CD4-positive, alpha-beta T cell treated with Interleukin-15 for 1 hour (primary cell): ENCODE results near the gene TP53TG5.

ENCODE experiments used
- DNase-seq: peaks from one replicate; pipeline ENCODE4 v3.0.0-alpha.2; 2020

TP53TG5 gene

DNA sequence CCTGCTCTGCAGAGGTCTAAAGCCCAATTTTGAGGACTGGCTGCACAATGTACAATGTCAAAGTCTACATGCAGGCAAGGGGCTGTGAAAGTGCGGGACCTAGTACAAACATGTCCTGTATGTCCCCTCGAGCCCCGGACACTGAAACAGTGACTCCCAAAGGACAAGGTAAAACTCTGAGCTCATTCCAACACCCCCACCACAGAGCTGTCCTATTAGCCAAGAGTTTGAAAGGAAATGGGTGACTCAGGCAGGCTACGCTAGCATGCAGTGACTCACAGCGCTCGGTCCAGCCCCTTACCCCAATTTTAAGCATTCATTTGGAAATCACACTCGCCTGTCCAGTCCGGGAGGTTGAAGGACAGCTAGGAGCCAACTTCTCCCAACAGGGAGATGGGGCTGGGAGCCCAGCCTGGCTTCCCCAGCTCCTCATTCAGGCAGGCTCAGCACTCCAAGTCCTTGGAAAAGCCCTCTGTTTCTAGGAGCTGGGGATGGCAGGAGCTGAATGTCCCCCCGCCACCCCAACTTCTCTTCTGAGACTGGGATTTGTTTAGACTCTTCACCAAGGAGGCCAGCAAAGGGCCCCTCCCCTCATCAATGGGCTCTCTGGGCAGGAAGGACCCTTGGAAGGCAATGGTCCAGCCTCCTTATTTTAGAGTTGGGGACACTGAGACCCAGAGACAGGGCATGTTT lies 33.8 kb downstream of the TP53TG5 start:
- peak; percentile 49 for DNase-seq

DNA sequence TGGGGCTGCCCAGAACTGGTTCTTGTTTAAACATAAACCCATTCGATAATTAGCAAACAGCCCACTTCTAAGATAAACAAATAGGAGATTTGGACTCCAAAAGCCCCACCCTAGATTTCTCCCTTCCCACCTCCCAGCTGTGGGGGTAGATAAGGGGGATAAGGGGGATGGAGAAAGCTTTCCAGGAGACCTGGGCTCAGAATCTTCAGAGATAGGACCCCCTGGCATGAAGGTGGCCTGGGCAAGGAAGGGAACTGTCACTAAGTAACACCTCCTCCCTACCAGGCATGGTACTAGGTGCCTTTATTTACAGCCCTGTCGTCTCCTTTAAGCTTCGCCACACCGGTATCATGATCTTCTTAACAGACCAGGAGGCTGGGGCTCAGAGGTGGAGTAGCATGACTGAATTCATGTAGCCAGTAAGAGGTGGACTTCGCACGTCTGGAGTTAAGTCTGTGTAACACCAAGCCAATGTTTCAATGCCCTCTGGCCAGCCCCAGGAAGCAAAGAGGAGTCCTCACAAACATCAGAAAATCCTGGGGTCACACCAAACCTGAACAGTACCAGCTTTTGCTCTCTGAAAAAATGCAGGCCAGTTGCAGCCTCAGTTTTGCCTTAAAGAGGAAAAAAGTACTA lies 34.5 kb downstream of the TP53TG5 start:
- no peak for DNase-seq

DNA sequence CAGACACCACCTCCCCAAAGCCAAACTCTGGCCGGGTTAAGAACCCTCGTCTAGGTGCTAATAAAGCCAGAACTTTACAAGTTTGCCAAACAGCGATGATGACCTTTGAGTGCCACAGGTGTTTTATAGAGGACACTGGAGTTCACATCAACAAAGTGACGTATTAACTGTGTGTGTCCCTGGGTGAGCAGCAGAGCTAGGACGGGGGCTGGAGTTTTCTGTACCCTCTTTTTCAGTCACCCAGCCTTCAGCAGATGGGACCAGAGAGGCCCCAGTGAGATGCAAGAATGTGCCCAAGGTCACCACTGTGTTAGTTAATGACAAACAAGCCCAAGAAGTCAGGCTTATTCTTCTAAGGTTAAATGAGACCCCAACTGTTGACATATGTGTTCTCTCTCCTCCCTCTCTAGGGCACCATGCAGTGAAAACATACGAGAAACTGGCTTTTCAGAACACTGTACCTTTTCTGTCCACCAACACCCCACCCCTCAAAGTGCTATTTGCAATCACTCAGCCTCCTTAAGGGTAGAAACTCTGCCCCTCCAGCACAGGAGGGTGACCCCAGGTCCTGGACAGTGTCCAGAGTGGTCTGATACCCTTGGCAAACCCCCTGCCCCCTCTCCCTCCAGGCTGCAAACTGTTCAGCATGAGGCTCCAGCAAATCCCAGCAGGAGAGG lies 35.1 kb downstream of the TP53TG5 start:
- no peak for DNase-seq

DNA sequence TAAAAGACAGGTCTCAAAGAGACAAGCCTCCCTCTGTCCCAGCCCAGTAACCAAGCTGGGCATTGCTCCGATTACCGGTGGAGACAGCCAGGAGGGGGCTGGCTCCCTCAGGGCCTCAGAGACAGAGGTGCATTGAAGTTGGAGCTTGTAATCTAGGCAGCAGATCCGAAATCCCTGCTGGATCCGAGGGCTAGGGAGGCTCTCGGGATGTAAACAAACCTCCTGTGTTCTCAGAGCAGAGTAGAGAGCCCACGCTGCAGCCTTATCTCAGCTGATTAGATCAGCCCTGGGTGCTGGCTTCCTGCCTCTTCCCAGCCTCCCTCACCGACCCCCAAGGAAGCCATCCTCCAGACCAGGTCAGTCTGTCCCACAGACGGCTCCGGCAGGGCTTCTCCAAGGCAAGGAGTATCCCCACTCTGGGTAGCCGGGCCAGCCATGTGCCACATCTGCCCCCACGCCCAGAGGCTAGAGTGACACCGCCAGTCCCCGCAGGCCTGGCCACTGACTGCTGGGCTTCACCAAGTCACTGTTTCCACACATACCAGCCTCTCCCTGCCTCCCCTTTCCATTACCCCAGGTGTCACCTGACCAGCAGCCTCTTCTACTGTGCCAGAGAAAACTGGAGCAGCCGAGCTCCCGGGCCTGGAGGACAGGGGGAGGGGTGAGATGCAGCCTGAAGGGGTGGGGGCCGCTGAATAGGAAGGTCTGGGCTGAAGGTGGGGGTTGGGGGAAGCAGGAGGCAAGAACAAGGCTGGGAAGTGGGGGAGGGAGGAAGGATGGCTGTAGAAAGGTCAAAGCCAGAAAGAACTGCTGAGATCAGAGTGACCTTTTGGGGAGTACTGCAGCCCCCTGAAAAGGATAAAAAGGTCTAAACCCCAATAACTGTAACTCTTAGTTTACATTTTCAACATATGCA lies 35.9 kb downstream of the TP53TG5 start:
- no peak for DNase-seq

DNA sequence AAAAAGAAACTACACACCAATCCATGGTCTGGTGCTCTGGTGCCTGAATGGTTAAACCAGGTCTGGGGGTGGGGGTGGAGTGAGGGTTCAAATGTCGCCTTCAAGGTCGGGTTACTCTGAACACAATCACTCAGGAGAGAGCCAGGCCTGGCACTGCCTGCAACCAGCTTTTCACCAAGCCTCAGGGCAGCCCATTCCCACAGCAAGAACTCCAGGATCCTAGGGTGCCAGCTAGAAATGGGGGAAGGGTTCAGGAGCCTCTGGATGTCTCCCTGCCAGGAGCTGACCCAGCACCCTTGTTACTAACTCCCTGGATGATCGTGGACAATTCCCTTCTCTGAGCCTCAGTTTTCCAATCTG lies 36.6 kb downstream of the TP53TG5 start:
- no peak for DNase-seq

DNA sequence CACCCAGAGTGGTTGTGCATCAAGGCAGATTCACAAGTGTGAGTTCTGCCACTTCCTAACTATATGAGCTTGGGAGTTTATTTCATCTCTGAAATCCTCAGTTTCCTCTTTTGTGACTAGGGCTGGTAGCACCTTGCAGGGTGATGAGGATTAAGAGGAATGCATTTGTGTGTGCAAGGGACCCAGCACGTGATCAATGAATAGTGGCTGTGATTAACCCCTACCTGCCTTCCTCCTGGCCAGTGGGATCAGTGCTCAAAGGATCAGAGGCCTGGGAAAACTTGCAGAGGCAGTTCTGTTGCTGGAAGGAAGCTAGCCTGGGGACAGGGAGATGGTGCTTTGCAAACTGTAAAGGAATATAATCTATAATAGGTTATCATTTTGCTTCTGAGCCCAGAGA lies 37.2 kb downstream of the TP53TG5 start:
- no peak for DNase-seq

DNA sequence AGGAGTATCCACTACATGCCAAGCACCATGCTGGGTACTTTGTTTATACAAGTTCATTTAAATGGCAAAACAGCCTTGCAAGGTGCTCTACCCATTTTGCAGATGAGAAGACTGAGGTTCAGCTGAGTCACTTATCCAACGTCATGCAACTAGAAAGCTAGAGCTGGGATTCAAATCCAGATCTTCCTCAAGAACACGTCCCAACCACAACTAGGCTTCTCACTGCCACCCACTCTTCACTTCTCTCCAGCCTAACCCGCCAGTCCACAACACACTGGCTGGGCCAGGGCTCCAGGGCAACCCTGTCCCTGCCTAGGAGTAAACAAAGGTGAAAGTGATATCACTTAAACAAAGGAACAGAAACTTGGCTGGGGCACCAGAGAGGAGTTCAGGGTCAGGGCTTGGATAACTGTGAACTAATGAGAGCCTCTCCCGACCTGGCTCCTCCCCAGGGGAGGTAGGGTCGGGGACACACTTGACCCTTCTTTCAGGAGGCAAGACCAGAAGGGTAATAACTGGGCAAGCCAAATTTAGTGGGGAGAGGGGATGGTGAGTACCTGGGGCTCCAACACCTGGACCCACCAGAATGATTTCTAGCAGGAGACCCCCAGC lies 37.8 kb downstream of the TP53TG5 start:
- DNase-seq, result no peak

DNA sequence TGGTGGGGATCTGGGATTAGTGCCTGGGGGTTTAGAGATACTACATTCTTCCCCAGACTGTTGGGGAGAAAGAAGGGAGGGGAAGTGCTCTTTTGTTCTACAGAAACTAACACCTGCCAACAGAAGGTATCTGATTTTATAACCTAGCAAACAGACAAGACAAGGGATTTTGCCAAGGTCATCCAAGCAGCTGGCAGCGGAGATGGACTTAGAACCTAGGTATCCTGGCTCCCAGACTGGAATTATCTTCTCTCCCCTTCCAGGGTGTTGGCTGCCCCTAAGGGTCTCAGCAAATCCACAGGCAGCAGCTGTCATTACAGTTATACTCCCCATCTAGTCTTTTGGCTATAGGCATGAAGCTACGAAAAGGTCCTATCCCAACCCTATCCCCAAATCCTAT lies 38.3 kb downstream of the TP53TG5 start:
- no peak for DNase-seq

DNA sequence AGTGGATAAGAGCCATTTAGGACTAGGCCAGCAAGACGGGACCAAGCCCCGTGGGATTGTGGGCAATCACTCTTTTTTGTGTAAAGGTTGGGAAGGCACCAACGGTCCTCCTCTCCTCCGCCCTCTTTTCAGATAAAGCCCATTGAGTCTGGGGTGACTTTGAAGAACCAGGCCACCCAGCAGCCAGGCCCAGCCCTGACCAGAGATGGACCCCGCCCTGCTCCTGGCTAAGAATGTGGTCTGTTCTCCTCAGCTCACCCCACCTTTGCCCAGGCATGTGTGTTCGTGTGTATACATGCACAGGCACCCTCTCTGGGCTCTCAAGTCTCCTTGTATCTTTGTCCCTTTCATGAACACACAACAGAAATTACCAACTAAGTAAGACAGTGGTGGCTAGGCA lies 39.0 kb downstream of the TP53TG5 start:
- DNase-seq, result no peak

DNA sequence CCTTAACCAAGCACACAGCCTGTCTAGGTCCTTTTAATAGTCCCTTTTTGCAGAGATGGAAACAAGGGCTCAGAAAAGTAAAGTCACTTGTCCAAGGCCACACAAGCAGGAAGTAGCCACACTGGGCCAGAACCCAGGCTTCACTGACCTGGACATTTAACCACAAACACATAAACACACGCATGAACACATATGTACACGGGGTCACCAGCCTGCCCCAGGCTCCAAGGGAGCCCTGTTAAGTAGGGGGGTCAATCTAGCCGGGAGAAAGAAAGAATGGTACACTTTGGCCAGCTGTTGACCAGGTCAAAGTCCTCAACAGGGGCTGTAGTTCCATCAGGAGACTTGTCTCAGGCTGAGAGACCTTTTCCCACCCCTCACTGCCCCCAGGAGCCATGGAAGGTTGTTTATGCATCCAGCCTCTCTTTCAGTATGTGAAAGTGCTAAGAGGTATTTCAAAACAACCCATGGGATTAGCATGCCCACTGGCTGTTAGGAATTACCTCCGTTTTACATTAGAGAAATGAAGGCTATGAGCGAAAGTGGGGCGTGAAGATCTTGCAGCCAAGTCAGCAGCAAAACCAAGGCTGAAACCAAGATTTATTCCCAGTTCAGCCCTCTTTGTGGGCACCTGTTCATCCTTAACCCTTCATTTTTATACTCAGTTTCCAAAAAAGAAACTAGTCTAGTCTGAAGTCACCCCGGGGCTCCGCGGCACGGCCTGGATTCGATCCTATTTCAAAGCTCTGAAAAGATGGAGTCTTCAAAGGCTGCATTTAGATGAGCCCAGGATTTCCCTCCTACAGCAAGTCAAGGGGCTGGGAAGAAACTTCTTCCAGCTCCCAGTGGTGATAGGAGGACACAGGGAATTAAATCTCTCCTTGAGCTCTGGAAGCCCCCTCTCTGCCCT lies 39.7 kb downstream of the TP53TG5 start:
- no peak for DNase-seq

DNA sequence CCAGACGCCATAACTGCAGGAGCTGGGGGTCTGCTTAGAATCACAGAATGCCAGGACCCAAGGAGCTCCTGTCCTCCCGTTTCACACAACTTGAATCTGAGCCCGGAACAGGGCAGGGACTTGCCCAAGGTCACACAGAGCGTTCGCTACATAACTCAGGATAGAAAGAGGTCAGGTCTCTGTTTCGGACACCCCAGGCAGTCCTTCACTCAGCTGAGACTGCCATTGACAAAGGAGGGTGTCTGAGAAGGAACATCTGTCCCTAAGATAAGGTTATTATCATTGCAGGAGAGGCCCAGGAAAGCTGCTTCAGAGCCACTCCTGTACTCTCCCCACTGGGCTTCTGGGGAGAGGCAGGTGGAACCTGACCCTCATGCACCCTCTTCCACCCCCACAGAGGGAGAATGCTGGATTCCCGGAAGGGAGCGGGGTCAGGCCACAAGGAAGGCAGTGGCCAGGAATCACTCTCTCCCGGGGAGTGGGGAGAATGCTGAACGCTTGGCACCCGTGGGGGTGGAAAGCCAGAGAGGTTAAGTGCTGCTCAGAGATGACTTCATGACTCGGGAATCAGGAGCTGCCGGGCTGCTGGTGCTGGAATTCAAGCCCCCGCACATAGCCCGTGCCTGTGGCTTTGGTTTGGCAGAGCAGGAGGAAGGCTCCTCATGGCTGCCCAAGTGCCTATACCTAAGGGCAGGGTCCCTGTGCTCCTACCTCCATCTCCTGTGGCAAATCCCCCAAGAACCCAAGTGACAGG lies 40.6 kb downstream of the TP53TG5 start:
- DNase-seq, result no peak

DNA sequence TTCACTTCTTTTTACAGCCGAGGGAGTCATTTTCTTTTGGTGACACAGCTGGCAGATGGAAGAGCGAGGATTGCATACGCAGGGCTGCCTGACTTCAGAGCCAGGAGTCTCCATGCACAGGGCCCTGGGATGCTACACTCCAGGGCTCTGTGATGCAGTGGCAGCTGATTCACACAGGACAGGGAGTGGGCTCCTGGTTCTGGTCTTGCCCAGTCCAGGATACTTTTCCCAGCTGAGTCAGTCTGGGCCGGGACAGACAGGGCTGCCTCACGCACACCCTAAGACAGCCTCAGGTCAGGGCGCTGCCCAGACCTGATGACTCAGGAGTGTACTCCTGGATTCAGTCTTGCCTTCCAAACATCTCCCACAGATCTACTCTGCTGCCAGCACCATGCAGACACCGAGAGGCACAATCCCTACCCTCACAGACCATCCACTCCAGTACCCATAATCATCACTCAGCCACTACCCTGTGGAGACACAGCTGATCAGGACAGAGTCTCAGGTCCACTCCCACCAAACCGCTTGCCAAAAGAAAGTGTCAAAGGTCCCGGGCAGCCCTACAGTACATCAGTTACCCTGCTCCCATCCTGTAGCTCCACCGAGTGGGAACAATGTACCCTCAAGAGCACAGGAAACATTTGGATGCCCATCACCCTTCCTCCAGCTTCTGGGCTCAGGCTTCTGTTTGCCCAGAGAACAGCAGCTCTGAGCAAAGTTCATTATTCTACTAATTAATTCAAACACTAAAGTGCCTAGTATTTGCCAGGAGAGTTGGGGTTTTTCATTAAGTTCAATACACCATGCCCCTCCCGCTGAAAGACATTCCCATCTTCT lies 41.4 kb downstream of the TP53TG5 start:
- DNase-seq, result no peak

DNA sequence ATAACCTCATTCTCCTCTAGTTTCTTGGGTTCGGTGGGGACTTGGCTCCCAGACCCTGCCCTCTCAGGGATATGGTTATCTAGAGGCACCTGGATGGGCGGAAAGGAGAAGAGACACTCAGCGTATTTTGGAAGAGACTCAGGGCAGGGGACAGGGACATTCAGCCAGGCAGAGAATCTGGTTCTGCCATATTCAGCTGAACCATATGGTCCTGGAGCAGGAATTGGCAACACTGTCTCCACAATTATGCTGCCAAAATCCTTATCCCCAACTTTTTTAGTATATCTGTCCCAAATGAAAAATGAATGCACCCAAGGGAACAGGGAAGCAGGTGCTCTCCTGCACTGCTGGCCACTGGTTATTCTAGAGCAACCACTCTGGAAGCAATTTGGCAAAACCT lies 47.6 kb downstream of the TP53TG5 start:
- DNase-seq, result no peak

DNA sequence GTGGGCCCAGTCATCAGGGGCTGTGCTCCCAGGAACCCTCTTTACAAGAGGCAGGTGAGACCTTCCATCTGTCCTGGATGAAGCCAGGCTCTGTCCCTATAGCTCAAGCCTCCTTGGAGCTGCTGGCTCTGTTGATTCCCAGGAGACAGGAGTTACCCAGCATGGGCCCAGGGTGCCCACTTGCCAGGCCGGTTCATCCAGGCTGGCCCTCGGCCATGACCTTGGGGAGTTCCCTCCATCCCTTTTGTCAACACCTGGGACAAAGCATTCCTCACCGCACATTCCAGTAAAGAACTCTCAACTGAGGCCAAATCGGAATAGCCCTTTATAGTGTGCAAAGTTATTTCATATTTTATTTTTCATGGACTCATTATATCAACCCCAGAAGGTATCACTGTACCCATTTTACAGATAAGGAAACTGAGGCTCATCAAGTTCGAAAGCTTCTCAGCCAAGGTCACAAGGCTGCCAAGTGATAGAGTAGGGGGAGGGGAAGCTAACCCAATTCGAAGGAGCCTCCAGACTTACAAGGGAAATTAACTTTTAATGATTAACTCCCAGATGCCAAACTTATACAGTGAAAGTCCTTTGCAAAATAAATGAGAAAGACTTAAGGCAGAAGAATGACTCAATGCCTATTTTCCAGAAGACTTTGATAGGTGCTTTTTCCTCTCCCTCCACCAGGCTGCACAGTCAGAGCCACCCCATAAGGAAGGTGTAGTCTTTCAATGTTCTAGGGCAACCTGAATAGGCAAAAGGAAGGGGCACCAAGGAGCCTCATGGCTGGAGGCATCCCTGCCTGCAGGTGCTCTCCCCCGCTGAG lies 48.4 kb downstream of the TP53TG5 start:
- DNase-seq, result no peak

DNA sequence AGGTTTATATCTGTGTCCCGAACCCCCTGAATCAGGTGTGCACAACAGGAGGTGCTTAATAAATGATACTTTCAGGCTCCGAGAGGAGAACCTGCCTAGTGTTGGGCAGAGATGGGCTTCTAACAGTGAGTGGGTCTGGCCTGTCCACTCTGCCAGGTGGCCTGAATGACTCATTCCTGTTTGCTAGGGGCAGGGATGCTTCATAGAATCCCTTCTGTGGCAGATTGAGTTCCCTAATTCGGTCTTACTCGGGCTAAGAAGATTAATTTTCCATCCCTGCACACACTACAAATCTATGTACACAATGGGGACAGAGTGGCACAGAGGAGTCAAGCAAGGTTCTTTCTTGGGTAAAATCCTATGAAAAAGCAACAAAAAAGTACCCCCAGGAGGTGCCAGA lies 49.7 kb downstream of the TP53TG5 start:
- DNase-seq, result no peak

DNA sequence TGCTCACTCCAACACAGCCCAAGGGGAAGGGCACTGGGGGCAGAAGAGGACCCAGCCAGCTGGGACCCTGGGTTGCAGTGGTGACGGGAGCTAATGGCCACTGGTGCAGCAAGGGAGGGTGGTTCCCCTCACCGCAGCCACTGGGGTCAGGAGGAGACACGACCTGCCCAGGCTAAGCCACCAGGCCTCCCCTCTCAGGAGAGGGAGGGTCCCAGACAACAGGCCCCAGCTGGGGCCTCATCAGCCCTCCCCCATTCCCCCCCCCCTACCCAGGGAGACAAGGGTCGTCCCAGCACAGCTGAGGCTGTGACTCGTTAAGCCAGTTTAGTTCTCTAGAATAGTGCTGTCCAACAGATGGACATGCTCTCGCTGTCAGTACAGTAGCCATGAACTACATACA lies 52.8 kb downstream of the TP53TG5 start:
- DNase-seq, result no peak

DNA sequence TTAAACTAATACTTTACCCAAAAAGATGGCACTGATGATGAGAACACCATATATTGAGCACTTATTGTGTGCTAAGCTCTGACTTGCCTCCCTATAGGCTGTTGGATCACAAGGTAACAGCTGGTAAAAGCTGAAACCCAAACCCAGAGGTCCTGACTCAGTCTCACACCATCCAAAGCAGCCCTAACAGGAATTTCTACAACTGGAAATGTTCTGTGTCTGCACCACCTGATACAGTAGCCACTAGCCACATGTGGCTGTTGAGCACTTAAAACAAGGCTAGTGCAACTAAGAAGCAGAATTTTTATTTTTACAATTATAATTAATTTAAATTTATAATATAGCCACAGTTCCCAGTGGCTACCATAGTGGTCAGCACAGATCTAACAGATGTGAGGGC lies 54.4 kb downstream of the TP53TG5 start:
- no peak for DNase-seq

DNA sequence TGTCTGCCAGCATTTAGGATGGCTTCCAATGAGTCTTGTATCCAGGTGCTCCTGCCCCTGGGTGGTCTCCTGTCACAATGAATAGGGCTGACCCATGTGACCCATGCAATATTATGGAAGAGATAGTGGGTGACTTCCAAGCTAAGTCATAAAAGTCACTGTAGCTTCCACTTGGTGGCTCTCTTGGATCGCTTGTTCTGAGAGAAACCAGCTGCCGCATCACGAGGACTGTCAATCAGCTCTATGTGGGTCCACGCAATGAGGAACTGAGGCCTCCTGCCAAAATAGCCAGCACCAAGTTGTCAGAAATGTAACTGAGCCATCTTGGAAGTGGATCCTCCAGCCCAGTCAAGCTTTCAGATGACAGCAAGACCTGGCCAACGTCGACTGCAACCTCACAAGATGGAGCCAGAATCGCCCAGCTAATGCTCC lies 55.2 kb downstream of the TP53TG5 start:
- peak; percentile 52 for DNase-seq
